Activated CD4-positive, alpha-beta T cell treated with anti-CD3 and anti-CD28 coated beads for 24 hours (primary cell): ENCODE results near the gene ZC3H12C.

Experiments used
- DNase-seq, 2 donors: peaks; one replicate each; pipeline ENCODE4 v3.0.0-alpha.2; 2020; ENCODE audit warnings: low read depth in 2 of 2

ZC3H12C gene

GRCh38 chr11:110217936-110218335 lies 124.7 kb downstream of the ZC3H12C start:
- DNase-seq, result no peak

GRCh38 chr11:110219006-110219785 lies 126.0 kb downstream of the ZC3H12C start:
- no peak for DNase-seq
